Gastrocnemius medialis (tissue), 4 donors: ENCODE measurements around the gene GSG1. TPM values are rescaled to one million over a fixed set of nuclear protein-coding genes. Genes with fewer than 3 reads are reported as not detected.

Experiments used
- ATAC-seq, 2 donors: fragments of 150-250 bp; one replicate each; pipeline ENCODE4 v1.9.1; 2016
- DNase-seq, 2 donors: peaks; one replicate each; pipeline ENCODE4 v3.0.0-alpha.2; 2019
- H3K27ac ChIP-seq, 4 donors: fragments of 200-600 bp; sonication (generic); 1 replicate in 1 of 4; 2 replicates in 3 of 4; pipeline ENCODE4 v1.5.1; 2016 to 2018; ENCODE audit warnings: mild to moderate bottlenecking in 2 of 4, moderate library complexity in 1 of 4
- H3K27me3 ChIP-seq, 3 donors: fragments of 200-600 bp; sonication (generic) in 2 of 3; 1 replicate in 1 of 3; 2 replicates in 2 of 3; pipeline versions ENCODE4 v1.5.1 to v1.6.0; 2016 to 2019; ENCODE audit warnings: mild to moderate bottlenecking in 1 of 3, moderate library complexity in 1 of 3
- H3K36me3 ChIP-seq, 2 donors: fragments of 200-600 bp; sonication (generic) in 1 of 2; one replicate each; pipeline ENCODE4 v1.5.1; 2017 to 2018
- H3K4me1 ChIP-seq, 2 donors: fragments of 200-600 bp; sonication (generic) in 1 of 2; one replicate each; pipeline ENCODE4 v1.5.1; 2016 to 2017; ENCODE audit warnings: mild to moderate bottlenecking in 2 of 2
- H3K4me3 ChIP-seq, 4 donors: fragments of 200-600 bp; sonication (generic) in 3 of 4; 1 replicate in 1 of 4; 2 replicates in 3 of 4; pipeline ENCODE4 v1.5.1; 2016 to 2019; ENCODE audit warnings: mild to moderate bottlenecking in 2 of 4
- H3K9me3 ChIP-seq, 3 donors: fragments of 200-600 bp; sonication (generic) in 2 of 3; 1 replicate in 1 of 3; 2 replicates in 2 of 3; pipeline ENCODE4 v1.5.1; 2016 to 2019
- CTCF ChIP-seq, 5 experiments: fragments of 450-650 bp in 3 of 5; fragments of 200-600 bp in 2 of 5; sonication (generic) in 2 of 5; IDR thresholded peaks in 4 of 5; conservative IDR thresholded peaks in 1 of 5; 1 replicate in 4 of 5; 2 replicates in 1 of 5; pipeline ENCODE4 v1.5.1; 2016 to 2019; ENCODE audit warnings: antibody characterized with exemption in 5 of 5, mild to moderate bottlenecking in 3 of 5, moderate library complexity in 3 of 5
- POLR2A ChIP-seq, 2 donors: fragments of 450-650 bp; IDR thresholded peaks; one replicate each; pipeline ENCODE4 v1.6.1; 2017; ENCODE audit warnings: antibody characterized with exemption in 2 of 2, mild to moderate bottlenecking in 2 of 2, moderate library complexity in 2 of 2
- in situ Hi-C, 4 donors: fragments of 200-750 bp; cut with MboI; loops; one replicate each; pipeline versions ENCODE4 v1.15.0 to v1.8.0; 2017; ENCODE audit warnings: low sequenced_read_pairs in 4 of 4
- intact Hi-C: fragments of 100-400 bp; cut with DNase I; formaldehyde crosslinking; loops from one replicate; pipeline ENCODE4 v1.15.1; 2023; ENCODE audit warnings: low total_unique reads
- total RNA-seq, 4 donors: library from RNA; depleted of rRNA; stranded (reverse); fragments of >200 nt; gene quantifications; one replicate each; pipeline versions ENCODE4 v1.1.0 to v1.2.3, GENCODE V29; 2016

The GSG1 gene
- total RNA-seq, 4 donors from 2014 or later = not detected

GRCh38 chr12:13149411-13149810 lies 45.9 kb upstream of the GSG1 start:
- no peak overlapping the region for H3K4me3 ChIP-seq
- H3K27ac ChIP-seq = peak overlapping the region in 3 of 4 donors; percentile 7 to 61 (median 44)
- DNase-seq (no peak), ATAC-seq (no peak)
- H3K27me3 ChIP-seq = no peaks in the 10 kb centered on the region
- intact Hi-C loops (loop anchor here (5.0 to 10.0 kb wide), 2 partner anchors 45 to 47 kb away; partner anchors contain the start of genes EMP1 and GSG1), in situ Hi-C loops (no loop called here)
- H3K36me3 ChIP-seq = no peaks in the 10 kb centered on the region
- H3K9me3 ChIP-seq = no peaks in the 10 kb centered on the region
- H3K4me1 ChIP-seq = peaks cover 6% of the 10 kb centered on the region in 2 donors
- no peak for TF ChIP-seq POLR2A (IDR thresholded peaks at IDR 0.05)
- TF ChIP-seq CTCF (IDR thresholded peaks at IDR 0.05 in 4 of 5, conservative IDR thresholded peaks at IDR 0.05 in 1 of 5) = no peak

- in situ Hi-C loops = no loop called here
- H3K36me3 ChIP-seq = no peaks in the 10 kb centered on the region
- peak; percentile 18 to 66 for ATAC-seq
- no peaks in the 10 kb centered on the region for H3K9me3 ChIP-seq
- no peaks in the 10 kb centered on the region for H3K27me3 ChIP-seq
- H3K4me1 ChIP-seq = peaks cover 6% of the 10 kb centered on the region in 2 donors
- intact Hi-C loops = loop anchor here (5.0 to 10.0 kb wide), 2 partner anchors 46 kb away; partner anchors contain the start of genes EMP1 and GSG1
- H3K4me3 ChIP-seq = no peak overlapping the region
- no peak for TF ChIP-seq POLR2A (IDR thresholded peaks at IDR 0.05)
- TF ChIP-seq CTCF (IDR thresholded peaks at IDR 0.05 in 4 of 5, conservative IDR thresholded peaks at IDR 0.05 in 1 of 5) = no peak
- H3K27ac ChIP-seq = peak overlapping the region; percentile 28 to 65 (median 40)
- peak in 1 of 2 donors; percentile 46 for DNase-seq
These were observed 45.0 kb upstream of the GSG1 start for GRCh38 chr12:13148485-13148847.

GRCh38 chr12:13147688-13148484 lies 44.4 kb upstream of the GSG1 start:
- H3K27me3 ChIP-seq = no peaks in the 10 kb centered on the region
- no peak for TF ChIP-seq POLR2A (IDR thresholded peaks at IDR 0.05)
- no peak for TF ChIP-seq CTCF (IDR thresholded peaks at IDR 0.05 in 4 of 5, conservative IDR thresholded peaks at IDR 0.05 in 1 of 5)
- H3K4me3 ChIP-seq = no peak overlapping the region
- no peak for DNase-seq
- H3K27ac ChIP-seq = peak overlapping the region; percentile 10 to 65 (median 30)
- no peaks in the 10 kb centered on the region for H3K36me3 ChIP-seq
- no peak for ATAC-seq
- intact Hi-C loops = loop anchor here (5.0 to 10.0 kb wide), 2 partner anchors 46 to 47 kb away; partner anchors contain the start of genes EMP1 and GSG1
- in situ Hi-C loops = no loop called here
- H3K4me1 ChIP-seq = peaks cover 6% of the 10 kb centered on the region in 2 donors
- H3K9me3 ChIP-seq = no peaks in the 10 kb centered on the region

- intact Hi-C loops = loop anchor here (5.0 to 10.0 kb wide), 2 partner anchors 44 to 48 kb away; partner anchors contain the start of genes EMP1 and GSG1
- ATAC-seq (peak; percentile 79 to 82), DNase-seq (peak; percentile 44 to 66)
- H3K4me3 ChIP-seq = no peak overlapping the region
- no peak for TF ChIP-seq CTCF (IDR thresholded peaks at IDR 0.05 in 4 of 5, conservative IDR thresholded peaks at IDR 0.05 in 1 of 5)
- no peak for TF ChIP-seq POLR2A (IDR thresholded peaks at IDR 0.05)
- H3K27ac ChIP-seq = peak overlapping the region; percentile 28 to 65 (median 59)
- in situ Hi-C loops = no loop called here
- no peaks in the 10 kb centered on the region for H3K36me3 ChIP-seq
- peaks cover 3 to 6% of the 10 kb centered on the region in 2 donors for H3K4me1 ChIP-seq
- no peaks in the 10 kb centered on the region for H3K27me3 ChIP-seq
- no peaks in the 10 kb centered on the region for H3K9me3 ChIP-seq
These were observed 43.0 kb upstream of the GSG1 start for GRCh38 chr12:13146336-13146938.
